CD4-positive, alpha-beta memory T cell (primary cell): ENCODE data around the gene MACROD2. TPM values are rescaled to one million over a fixed set of nuclear protein-coding genes. Genes with fewer than 3 reads are reported as not detected.

Experiments used
- CTCF ChIA-PET: fragments of 350-600 bp; sonication (Branson Sonifier 250); formaldehyde crosslinking; loops from one replicate; lab custom pipeline; 2021; ENCODE audit warnings: inconsistent platforms; ENCODE audit not compliant: partially characterized antibody; lab: Charles Lee
- POLR2A ChIA-PET: fragments of 350-600 bp; sonication (Branson Sonifier 250); formaldehyde crosslinking; loops from one replicate; lab custom pipeline; 2021; ENCODE audit not compliant: partially characterized antibody; lab: Charles Lee
- DNase-seq, 5 donors: peaks; one replicate each; pipeline versions ENCODE4 v3.0.0 to v3.0.0-alpha.2; 2020 to 2022; ENCODE audit warnings: mixed read lengths in 1 of 5
- H3K27ac ChIP-seq: one replicate; pipeline ENCODE4 v1.7.0; 2013; ENCODE audit warnings: low read depth, low read length
- H3K27me3 ChIP-seq: 2 replicates; pipeline ENCODE4 v1.7.0; 2013; ENCODE audit warnings: mild to moderate bottlenecking, low read length, moderate library complexity; ENCODE audit not compliant: insufficient read depth
- H3K36me3 ChIP-seq: 2 replicates; pipeline ENCODE4 v1.7.0; 2013; ENCODE audit warnings: mild to moderate bottlenecking, low read length, moderate library complexity; ENCODE audit not compliant: insufficient read depth
- H3K4me1 ChIP-seq: 2 replicates; pipeline ENCODE4 v1.7.0; 2013; ENCODE audit warnings: mild to moderate bottlenecking, low read length, moderate library complexity; ENCODE audit not compliant: insufficient read depth
- H3K4me3 ChIP-seq, 2 donors: one replicate each; pipeline ENCODE4 v1.7.0; 2013; ENCODE audit warnings: low read length in 2 of 2, mild to moderate bottlenecking in 1 of 2
- H3K9me3 ChIP-seq, 2 donors: one replicate each; pipeline ENCODE4 v1.7.0; 2013; ENCODE audit warnings: low read length in 2 of 2, control low read depth in 1 of 2; ENCODE audit not compliant: control insufficient read depth in 1 of 2
- H3K27ac Mint-ChIP-seq, 7 donors: one replicate each; pipeline ENCODE4 v1.8.0; 2020 to 2021; ENCODE audit warnings: mixed read lengths in 7 of 7, mild to moderate bottlenecking in 6 of 7, inconsistent platforms in 3 of 7, moderate library complexity in 3 of 7
- H3K27me3 Mint-ChIP-seq, 2 donors: one replicate each; pipeline ENCODE4 v1.8.0; 2020 to 2021; ENCODE audit warnings: mixed read lengths in 2 of 2
- H3K36me3 Mint-ChIP-seq, 2 donors: one replicate each; pipeline ENCODE4 v1.8.0; 2020 to 2021; ENCODE audit warnings: mixed read lengths in 2 of 2, inconsistent platforms in 1 of 2, mild to moderate bottlenecking in 1 of 2
- H3K4me1 Mint-ChIP-seq, 4 donors: one replicate each; pipeline ENCODE4 v1.8.0; 2020 to 2021; ENCODE audit warnings: mixed read lengths in 4 of 4, mild to moderate bottlenecking in 1 of 4
- H3K4me3 Mint-ChIP-seq, 8 donors: one replicate each; pipeline ENCODE4 v1.8.0; 2020 to 2021; ENCODE audit warnings: mixed read lengths in 8 of 8, mild to moderate bottlenecking in 7 of 8, moderate library complexity in 6 of 8, inconsistent platforms in 3 of 8
- H3K9me3 Mint-ChIP-seq, 8 donors: one replicate each; pipeline ENCODE4 v1.8.0; 2020 to 2021; ENCODE audit warnings: mixed read lengths in 8 of 8, mild to moderate bottlenecking in 5 of 8, inconsistent platforms in 3 of 8, moderate library complexity in 1 of 8
- intact Hi-C: fragments of 100-400 bp; cut with micrococcal nuclease; formaldehyde crosslinking; loops from one replicate; pipeline ENCODE4 v1.15.1; 2023
- polyA plus RNA-seq, 2 donors: library from polyadenylated mRNA; unstranded; fragments of 300-500 nt; fragmentation: Illumina TruSeq; gene quantifications; one replicate each; pipeline ENCODE4 v1.2.3, GENCODE V29; 2021
- total RNA-seq, 2 experiments: library from RNA; stranded (reverse); gene quantifications; one replicate each; pipeline ENCODE4 v1.2.3, GENCODE V29; 2021

MACROD2 gene
- total and polyA plus RNA-seq, 4 experiments from 2014 or later = not detected

DNA sequence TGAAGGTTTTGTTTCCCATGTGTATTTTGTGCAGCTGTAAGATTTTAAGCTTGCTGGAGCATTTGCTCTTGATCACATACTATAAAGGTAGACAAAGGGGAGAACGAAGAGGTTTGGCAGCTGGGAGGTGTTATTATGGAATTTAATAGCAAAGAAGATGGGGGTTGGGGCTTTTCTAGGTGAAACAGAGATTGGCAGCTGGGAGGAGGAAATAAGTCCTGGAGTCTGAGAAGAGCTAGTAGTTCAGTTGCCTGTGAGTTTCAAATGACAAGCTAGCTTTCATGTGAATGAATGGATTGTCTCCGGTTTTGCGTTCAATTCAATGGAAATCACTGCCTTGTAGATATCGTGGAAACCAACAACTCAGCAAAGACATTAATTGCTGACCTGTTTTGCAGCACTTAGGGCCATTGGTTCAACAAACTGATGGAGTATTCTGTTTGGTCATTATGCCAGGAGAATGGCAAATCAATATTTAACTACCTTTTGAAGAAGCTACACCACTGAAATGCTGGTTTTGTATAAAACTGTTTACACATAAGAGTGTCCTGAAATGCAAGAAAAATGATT lies 380.2 kb downstream of the MACROD2 start:
- no peak overlapping the region for H3K4me3 Mint-ChIP-seq
- CTCF ChIA-PET = interaction anchor here (0.6 kb wide), 1 partner anchor 258 kb away, joined by 3 read pairs; no protein-coding TSS in a partner anchor
- H3K27me3 Mint-ChIP-seq = no peaks in the 10 kb centered on the region
- no peak overlapping the region for H3K27ac Mint-ChIP-seq
- POLR2A ChIA-PET = no interaction called here
- H3K4me1 Mint-ChIP-seq = no peaks in the 10 kb centered on the region
- no peak overlapping the region for H3K27ac ChIP-seq
- no peak for DNase-seq
- H3K27me3 ChIP-seq = no peaks in the 10 kb centered on the region
- H3K4me3 ChIP-seq = no peak overlapping the region
- no peaks in the 10 kb centered on the region for H3K9me3 ChIP-seq
- no peaks in the 10 kb centered on the region for H3K4me1 ChIP-seq
- H3K36me3 Mint-ChIP-seq = no peaks in the 10 kb centered on the region
- intact Hi-C loops = no loop called here
- peaks cover 0 to 8% (median 1%) of the 10 kb centered on the region in 8 donors for H3K9me3 Mint-ChIP-seq
- H3K36me3 ChIP-seq = no peaks in the 10 kb centered on the region

- Mint-ChIP-seq H3K4me3 (no peak overlapping the region), H3K27ac (no peak overlapping the region), H3K27me3 (no peaks in the 10 kb centered on the region), H3K9me3 (peaks cover 0 to 18% (median 6%) of the 10 kb centered on the region in 8 donors), H3K36me3 (no peaks in the 10 kb centered on the region), H3K4me1 (no peaks in the 10 kb centered on the region)
- POLR2A ChIA-PET = no interaction called here
- H3K27ac ChIP-seq = no peak overlapping the region
- CTCF ChIA-PET = no interaction called here
- H3K4me1 ChIP-seq = no peaks in the 10 kb centered on the region
- H3K4me3 ChIP-seq = no peak overlapping the region
- DNase-seq = no peak
- no peaks in the 10 kb centered on the region for H3K9me3 ChIP-seq
- intact Hi-C loops = no loop called here
- H3K36me3 ChIP-seq = no peaks in the 10 kb centered on the region
- H3K27me3 ChIP-seq = no peaks in the 10 kb centered on the region
Observed at GRCh38 chr20:14378326-14378725, 383.0 kb downstream of the MACROD2 start.

GRCh38 chr20:14383335-14383734 lies 388.0 kb downstream of the MACROD2 start:
- POLR2A ChIA-PET = no interaction called here
- intact Hi-C loops = no loop called here
- Histone ChIP-seq H3K27ac (no peak overlapping the region), H3K9me3 (no peaks in the 10 kb centered on the region), H3K27me3 (no peaks in the 10 kb centered on the region), H3K4me3 (no peak overlapping the region), H3K36me3 (no peaks in the 10 kb centered on the region), H3K4me1 (no peaks in the 10 kb centered on the region)
- DNase-seq = no peak
- Mint-ChIP-seq H3K4me3 (no peak overlapping the region), H3K4me1 (no peaks in the 10 kb centered on the region), H3K9me3 (peaks cover 2 to 25% (median 9%) of the 10 kb centered on the region in 8 donors), H3K27ac (no peak overlapping the region), H3K36me3 (no peaks in the 10 kb centered on the region), H3K27me3 (no peaks in the 10 kb centered on the region)
- CTCF ChIA-PET = no interaction called here

DNA sequence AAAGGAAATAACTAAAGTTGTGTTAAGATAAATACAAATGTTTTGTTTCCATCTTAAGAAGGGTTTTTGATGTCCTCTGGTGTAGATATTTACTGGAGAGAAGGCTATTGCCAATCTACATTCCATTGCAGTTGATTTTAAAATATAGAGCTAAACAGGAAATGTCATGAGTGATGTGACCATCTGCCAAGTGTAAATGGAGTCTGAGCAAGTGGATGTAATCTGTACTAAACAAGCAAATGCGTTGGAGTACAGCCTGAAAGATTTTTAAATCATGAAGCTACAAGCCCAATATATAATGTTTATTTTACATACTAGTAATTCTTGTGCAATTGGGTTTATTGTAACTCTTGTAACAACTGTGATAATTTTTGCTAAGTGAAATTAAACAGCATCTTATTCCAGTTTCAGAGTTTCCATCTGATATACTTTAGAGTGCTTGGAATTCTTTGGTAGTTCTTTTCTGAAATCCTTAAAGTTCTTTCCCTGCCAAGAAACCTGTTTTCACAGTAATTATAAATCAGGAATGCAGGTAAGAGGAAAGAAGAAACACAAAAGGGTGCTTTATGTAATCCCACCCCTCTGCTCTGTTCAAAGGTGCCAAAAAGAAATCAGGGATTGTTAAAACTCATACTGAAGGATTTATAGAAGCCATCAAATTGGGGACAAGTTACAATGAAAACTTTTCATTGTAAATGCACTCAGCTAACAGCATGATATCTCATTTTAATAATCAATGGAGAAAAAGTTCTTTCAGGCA lies 389.3 kb downstream of the MACROD2 start:
- no peaks in the 10 kb centered on the region for H3K4me1 Mint-ChIP-seq
- Histone ChIP-seq H3K4me3 (no peak overlapping the region), H3K9me3 (no peaks in the 10 kb centered on the region), H3K27me3 (no peaks in the 10 kb centered on the region), H3K27ac (no peak overlapping the region), H3K36me3 (no peaks in the 10 kb centered on the region), H3K4me1 (no peaks in the 10 kb centered on the region)
- H3K27me3 Mint-ChIP-seq = no peaks in the 10 kb centered on the region
- H3K27ac Mint-ChIP-seq = no peak overlapping the region
- intact Hi-C loops = no loop called here
- no peak overlapping the region for H3K4me3 Mint-ChIP-seq
- peaks cover 2 to 28% (median 14%) of the 10 kb centered on the region in 8 donors for H3K9me3 Mint-ChIP-seq
- no peak for DNase-seq
- no peaks in the 10 kb centered on the region for H3K36me3 Mint-ChIP-seq
- ChIA-PET POLR2A (no interaction called here), CTCF (no interaction called here)

GRCh38 chr20:14385176-14385740 lies 389.9 kb downstream of the MACROD2 start:
- Histone ChIP-seq H3K4me3 (no peak overlapping the region), H3K4me1 (no peaks in the 10 kb centered on the region), H3K36me3 (no peaks in the 10 kb centered on the region), H3K9me3 (no peaks in the 10 kb centered on the region), H3K27me3 (no peaks in the 10 kb centered on the region), H3K27ac (no peak overlapping the region)
- Mint-ChIP-seq H3K27me3 (no peaks in the 10 kb centered on the region), H3K36me3 (no peaks in the 10 kb centered on the region), H3K9me3 (peaks cover 2 to 27% (median 16%) of the 10 kb centered on the region in 8 donors), H3K27ac (no peak overlapping the region), H3K4me1 (no peaks in the 10 kb centered on the region), H3K4me3 (no peak overlapping the region)
- intact Hi-C loops = no loop called here
- no peak for DNase-seq
- CTCF ChIA-PET = no interaction called here
- POLR2A ChIA-PET = no interaction called here

- Histone ChIP-seq H3K27ac (no peak overlapping the region), H3K4me3 (no peak overlapping the region), H3K9me3 (no peaks in the 10 kb centered on the region), H3K27me3 (no peaks in the 10 kb centered on the region), H3K36me3 (no peaks in the 10 kb centered on the region), H3K4me1 (no peaks in the 10 kb centered on the region)
- POLR2A ChIA-PET = no interaction called here
- Mint-ChIP-seq H3K4me3 (no peak overlapping the region), H3K9me3 (peaks cover 3 to 26% (median 13%) of the 10 kb centered on the region in 8 donors), H3K36me3 (no peaks in the 10 kb centered on the region), H3K27me3 (no peaks in the 10 kb centered on the region), H3K4me1 (no peaks in the 10 kb centered on the region), H3K27ac (no peak overlapping the region)
- CTCF ChIA-PET = no interaction called here
- no peak for DNase-seq
- intact Hi-C loops = no loop called here
Observed at GRCh38 chr20:14386726-14387125, 391.4 kb downstream of the MACROD2 start.

GRCh38 chr20:14401479-14402138 lies 406.3 kb downstream of the MACROD2 start:
- Histone ChIP-seq H3K4me3 (no peak overlapping the region), H3K9me3 (no peaks in the 10 kb centered on the region), H3K4me1 (no peaks in the 10 kb centered on the region), H3K36me3 (no peaks in the 10 kb centered on the region), H3K27ac (no peak overlapping the region), H3K27me3 (no peaks in the 10 kb centered on the region)
- intact Hi-C loops = no loop called here
- H3K4me1 Mint-ChIP-seq = no peaks in the 10 kb centered on the region
- no peak overlapping the region for H3K4me3 Mint-ChIP-seq
- POLR2A ChIA-PET = no interaction called here
- CTCF ChIA-PET = no interaction called here
- H3K9me3 Mint-ChIP-seq = peaks cover 0 to 20% (median 8%) of the 10 kb centered on the region in 8 donors
- H3K36me3 Mint-ChIP-seq = no peaks in the 10 kb centered on the region
- H3K27ac Mint-ChIP-seq = no peak overlapping the region
- DNase-seq = no peak
- no peaks in the 10 kb centered on the region for H3K27me3 Mint-ChIP-seq
